ENCODE measurements around the gene ZBTB38.

ZBTB38 gene

DNA sequence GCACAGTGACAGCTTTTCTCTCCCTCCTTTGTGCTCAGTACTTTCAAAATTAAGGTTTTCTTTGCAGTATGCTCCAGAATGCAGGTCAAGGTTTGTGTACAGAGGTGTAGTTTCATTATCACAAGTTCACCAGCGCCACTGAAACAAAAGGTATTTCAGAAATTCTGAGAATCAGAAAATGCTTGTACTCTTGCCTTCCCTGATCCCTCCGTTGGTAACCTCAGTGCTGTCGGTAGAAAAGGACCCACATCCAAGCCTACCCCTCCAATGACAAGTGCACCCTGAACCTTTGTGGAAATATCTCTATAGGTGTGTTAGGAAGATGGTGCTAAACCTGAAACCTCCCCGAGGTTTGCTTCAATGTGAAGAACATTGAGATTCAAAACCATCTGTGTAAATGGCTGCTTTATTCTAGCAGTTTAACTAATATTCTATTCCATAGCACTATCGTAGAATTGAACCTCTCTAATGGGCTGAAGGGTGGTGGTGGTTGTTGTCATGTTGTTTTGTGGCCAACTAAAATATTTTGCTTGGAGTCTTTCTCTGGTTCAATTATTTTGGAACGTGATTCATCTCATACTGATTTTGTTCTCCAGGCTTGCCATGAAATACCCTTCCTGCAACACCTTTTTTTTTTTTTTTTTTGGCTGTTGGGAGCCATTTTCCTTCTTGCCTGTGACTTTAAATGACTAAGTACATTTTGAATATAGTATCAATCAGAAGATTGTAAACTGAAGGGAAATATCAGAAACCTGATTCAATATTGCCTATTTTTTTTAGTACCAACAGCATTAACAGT lies 20.7 kb downstream of the ZBTB38 start:
- DNase-seq = no peak

DNA sequence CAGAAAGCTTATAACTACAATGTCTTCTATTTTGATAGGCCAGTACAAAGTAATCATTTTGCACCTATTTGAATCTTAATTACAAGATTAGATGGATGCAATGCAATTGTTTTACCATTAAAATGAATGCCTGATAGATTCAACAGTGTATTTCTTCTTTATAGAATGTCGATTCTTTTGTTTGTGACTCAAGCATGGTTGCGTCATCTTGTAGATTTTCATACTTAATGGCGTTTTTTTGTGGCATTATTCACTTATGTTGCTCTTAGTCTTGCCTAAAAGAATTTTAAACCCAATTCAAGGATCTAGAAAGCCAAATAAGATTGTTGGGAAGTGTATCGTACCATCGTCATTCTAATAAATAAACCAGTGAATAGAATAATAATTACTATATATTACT lies 21.4 kb downstream of the ZBTB38 start:
- DNase-seq = no peak

DNA sequence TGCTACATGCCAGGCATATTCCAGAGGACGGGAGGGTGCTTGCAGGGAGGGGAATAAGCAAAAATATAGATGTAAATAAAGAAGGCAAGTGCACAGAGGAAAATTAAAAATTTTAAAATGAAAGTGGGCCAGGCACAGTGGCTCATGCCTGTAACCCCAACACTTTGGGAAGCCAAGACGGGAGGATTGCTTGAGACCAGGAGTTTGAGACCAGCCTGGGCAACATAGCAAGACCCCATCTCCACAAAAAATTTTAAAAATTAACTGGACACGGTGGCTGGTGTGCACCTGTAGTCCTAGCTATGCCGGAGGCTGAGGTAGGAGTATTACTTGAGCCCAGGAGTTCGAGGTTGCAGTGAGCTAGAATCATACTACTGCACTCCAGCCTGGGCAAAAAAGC lies 22.4 kb downstream of the ZBTB38 start:
- no peak for DNase-seq

DNA sequence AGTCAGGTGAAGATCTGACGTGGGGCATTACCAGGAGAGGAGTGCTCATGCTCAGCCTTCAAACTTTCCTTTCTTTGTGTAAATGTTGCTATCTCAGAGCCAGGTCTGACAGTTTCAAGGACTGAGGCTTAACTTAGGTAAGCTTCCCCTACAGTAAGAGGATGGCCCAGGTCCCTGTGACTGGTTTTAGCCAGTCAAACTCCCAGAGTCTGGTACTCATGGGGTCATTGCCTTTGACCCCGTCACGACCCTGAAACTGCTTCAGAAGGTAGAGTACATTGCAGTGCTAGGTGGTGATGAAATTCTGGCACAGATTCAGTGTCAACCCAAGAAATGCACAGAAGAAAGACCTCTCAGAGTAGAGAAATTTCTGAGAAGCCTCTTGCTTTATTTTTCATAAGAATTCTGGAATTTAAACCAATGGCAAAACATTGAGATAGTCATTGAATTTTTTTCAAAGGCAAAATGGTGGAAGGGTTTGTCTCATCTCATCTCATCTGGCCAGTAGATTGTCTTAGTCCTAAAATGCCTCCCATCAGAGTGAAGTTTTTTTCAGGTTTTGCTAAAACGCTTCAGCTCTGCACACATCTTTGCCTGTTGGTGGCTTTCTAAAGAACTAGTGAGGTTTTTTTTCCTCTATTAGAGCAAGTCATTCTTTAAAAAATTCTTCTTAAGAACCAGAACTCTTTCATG lies 23.1 kb downstream of the ZBTB38 start:
- no peak for DNase-seq

DNA sequence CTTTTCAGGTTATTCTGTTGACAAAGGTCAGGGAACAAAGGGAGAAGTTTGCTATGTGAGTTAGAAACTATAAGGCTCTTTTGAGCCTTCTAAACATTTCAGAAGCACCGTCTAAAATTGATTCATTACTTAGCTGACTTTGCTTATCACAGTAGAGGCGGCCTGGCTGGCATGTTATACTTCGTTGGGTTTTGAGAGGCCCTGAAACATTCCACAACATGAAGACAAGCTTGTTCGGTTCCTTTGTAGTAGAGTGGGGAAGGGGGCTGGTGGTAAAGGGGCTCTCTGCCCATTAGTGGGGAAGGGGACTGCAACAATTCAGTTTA lies 23.6 kb downstream of the ZBTB38 start:
- no peak for DNase-seq

DNA sequence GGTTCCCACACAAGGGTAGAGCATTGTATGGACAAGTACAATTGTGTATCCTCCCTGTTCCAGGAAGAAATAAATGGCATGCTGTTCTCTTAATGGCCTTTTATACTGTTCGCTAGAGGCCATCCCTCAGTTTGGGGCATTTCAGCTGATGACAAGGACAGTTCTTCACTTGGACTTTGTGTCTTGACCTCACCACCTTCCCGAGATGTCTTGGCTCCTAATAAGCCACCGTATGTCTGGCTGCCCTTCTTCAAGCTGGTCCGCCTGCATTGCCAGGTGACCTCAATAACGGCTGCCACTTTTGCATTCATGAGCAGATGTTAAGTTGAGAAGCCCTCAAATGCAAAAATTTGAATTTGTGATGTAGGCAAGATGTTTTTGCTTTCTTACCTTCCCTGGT lies 24.1 kb downstream of the ZBTB38 start:
- no peak for DNase-seq

DNA sequence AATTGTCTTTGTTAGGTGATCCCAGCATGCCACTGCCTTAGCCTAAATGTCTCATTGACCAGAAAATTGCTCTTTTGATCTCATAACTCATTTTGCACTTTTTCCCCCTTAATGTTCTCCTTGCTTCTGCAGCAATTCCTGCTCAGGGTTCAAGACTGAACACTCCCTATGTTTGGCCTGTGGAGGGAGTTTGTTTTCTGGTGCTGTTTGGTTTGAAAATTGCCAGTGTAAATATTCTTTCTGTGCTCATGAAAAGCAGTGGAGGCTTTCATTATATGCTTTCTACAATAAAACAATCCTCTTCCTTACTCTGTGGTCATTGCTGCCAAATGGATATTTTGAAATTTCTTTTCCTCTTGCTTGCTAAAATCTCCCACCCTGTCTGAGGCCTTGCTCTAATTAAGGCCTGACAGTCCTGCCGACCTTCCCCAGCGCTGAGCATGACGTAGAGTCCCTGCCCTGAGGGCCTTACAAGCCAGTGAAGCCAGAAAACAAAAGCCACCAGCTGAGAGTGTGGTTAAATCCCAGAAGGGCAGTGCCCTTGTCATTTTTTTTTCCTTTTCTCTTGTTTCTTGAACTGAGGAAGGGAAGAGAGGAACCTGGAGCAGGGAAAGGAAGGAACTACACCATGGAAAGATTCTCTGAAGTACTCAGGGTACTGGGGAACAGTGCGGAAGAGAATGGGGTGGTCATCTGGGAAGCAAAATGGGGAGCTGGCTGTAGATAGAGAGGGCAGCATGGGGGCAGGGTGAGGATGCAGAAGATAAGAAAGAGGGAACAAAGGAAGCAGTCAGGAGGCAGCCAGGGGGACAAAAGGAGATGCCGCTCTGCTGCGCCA lies 24.8 kb downstream of the ZBTB38 start:
- DNase-seq = no peak

DNA sequence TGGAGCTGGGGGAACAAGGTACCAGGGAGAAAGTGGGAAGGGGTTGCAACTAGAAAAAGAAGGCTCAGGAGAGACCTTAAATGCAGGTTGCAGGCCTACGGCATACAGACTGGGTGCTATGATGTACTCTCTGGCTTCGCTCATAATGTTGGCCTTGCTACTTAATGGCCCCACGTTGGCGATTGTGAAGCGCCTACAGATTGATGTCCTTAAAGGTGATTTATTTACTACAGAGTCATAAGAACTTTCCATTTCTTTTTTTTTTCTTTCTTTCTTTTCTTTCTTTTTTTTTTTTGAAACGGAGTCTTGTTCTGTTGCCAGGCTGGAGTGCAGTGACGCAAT lies 25.4 kb downstream of the ZBTB38 start:
- no peak for DNase-seq

DNA sequence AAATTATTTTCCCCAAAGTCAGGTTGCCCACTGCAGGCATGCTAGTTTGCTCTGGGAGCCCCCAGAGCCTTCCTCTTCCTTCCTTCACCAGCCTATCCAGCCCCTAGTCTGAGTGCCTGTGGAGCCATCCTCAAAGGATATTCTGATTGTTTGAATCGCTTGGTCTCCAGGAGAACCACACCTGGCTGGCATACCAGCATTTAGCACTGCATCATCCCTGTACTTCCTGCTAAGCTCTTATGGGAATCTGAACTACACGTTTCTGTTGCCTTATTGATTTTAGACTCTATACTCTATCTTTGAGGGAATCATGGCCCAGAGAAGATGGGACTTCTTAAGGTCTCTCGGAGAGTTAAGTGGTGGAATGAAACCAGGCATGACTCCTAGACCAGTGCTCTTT lies 26.3 kb downstream of the ZBTB38 start:
- no peak for DNase-seq

DNA sequence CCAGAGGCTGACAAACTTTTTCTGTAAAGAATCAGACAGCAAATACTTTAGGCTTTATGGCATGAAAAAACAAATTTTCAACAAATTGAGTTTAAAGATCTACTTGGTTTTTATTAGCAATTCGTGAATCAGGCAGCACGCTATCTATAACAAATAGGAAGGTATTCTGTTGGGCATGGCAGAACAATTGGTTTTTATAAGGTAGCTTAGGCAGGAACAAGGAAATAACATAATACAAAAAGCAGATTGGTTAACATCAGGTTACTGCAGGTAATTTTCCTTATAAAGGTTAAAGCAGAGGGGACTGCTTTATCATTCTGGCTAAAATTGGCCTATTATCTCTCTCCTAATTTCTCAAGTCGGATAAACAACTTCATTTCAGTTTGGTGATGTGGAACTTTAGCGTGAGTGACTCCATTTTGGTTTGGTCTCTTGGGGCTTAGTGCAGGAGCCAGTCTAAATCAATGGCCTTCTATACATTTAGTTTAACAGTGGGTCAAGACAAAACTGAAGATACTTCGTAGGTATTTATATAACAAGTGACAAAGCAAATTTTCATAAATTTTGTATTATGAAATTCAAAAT lies 26.8 kb downstream of the ZBTB38 start:
- DNase-seq = no peak

DNA sequence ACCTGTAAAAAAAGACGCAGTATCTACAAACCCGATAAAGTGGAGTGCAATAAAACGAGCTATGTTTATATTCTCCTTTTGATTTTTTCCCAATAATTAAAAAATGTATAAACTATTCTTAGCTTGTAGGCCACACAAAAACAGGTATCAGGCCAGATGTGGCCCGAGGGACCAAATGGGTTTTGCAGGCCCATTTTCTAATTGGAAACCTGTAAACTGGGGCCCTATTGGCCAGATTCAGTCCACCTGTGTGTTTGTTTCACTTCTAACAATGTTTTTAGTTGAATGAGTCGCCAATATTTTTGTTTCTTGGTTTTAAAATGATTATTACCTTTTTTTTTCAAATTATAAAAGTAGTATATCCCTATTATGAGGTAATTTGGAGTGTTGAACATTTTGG lies 29.7 kb downstream of the ZBTB38 start:
- DNase-seq = no peak

DNA sequence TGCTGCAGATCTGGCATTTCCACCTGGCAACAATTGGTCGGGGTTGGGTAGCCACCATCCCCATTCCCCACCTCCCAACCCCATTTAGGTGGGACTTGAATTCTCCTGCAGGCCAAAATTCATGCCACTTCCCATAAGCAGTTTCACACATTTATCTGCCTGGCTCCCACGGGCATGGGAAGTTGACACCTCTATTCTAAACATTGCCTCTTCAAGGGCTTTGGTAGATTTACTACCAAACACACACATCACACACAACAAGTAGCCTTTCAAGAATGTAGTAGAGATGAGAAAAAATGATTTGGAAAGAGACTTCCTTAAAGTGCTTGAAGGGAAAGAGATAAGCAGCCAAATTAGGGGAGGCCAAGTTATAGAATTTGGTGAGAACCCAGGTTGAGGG lies 30.9 kb downstream of the ZBTB38 start:
- DNase-seq = no peak

DNA sequence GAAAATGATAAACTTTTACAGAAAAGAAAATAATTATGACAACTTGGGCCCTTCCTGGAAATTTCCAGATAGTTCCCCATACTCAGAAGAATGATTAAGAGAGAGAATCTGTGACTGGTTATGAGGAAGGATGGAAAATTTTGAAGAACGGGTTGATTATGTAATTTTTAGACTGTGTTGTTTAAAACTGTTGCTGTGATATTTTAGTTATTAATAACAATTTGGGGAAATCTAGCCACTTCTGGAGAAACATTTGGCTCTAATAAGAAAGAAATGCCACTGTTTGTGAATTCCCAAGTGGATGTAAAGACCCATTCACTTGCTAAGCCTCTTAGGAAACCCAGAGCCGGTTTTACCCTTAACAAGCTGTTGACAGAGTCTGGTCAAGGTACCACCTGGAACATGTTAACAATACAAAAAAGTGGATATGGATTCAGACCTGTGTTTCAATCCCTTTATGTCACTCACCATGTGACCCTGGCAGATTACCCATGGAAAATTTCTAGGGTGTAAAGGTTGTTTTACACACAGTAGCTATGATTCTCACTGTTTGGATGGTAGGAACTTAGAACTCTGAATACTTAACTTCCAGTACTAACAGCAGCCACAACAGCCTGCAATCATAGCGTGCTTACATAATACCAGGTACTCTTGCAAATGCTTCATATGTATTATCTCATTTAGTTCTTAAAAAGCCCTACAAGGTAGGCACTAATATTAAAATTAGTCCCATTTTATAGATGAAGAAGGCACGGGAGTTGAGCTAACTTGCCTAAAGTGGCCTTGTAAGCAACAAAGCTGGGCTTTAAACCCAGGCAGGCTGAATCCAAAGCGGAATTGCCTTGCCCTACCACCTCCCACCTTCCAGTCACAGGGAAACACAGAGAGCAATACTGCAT lies 32.0 kb downstream of the ZBTB38 start:
- no peak for DNase-seq

DNA sequence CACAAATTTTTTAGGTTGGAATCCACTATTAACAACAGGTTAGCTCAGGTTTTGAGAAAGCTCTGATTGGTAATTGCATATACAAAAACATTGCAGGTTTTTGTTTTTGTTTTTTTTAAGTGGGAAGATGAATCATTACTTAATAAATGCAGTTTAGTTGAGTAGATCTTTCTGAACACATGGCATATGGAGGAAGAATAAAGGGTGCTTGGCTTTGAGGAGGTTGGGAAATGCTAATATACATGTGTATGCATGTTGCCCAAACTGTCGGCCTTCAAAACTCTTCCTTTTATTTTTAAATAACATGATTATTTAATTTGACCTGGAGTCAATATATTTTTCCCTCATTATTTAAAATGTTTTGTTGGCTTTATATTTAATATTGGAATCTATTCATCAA lies 32.8 kb downstream of the ZBTB38 start:
- no peak for DNase-seq

DNA sequence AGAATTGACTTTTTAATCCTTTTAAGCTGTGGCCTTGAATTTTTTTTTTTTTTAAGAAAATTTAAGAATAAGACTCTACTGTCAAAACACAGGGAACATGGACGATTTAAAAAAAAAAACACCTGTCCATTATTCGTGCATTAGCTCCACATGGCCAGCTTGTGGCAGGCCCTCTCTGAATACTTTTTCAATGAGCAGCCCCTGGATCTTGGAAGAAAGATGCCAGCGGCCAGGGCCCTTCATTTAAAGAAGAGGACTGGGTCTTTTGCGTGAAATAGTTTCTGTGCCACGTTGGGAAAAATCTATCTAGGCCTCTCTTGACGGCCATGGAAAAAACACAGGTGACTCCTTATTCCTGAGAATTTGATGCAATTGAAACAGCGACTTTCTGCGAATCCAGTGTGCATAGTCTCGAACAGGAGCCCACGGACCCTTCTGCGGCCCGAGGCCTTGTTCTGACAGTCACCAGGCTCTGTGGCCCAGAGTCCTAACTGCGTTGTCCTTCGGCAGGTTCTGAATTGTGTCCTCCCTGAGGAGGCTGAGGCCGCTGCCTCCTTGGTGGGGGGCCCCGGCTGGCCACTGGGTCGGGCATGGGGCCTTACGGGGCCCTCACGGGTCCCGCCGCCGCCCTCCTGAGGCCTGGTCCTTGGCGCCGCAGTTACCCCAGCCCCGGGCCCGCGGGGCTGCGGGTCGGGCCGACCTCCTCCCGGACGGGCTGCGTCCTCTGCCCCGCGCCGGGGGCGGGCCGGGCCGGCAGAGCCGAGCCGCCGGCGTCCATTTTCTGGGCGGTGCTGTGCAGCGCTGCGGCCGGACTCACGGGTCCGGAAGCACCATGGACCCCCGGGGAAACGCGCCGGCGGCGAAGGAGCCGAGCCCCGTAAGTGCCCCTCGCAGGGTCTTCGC lies 33.5 kb downstream of the ZBTB38 start:
- peak; percentile 60 for DNase-seq

DNA sequence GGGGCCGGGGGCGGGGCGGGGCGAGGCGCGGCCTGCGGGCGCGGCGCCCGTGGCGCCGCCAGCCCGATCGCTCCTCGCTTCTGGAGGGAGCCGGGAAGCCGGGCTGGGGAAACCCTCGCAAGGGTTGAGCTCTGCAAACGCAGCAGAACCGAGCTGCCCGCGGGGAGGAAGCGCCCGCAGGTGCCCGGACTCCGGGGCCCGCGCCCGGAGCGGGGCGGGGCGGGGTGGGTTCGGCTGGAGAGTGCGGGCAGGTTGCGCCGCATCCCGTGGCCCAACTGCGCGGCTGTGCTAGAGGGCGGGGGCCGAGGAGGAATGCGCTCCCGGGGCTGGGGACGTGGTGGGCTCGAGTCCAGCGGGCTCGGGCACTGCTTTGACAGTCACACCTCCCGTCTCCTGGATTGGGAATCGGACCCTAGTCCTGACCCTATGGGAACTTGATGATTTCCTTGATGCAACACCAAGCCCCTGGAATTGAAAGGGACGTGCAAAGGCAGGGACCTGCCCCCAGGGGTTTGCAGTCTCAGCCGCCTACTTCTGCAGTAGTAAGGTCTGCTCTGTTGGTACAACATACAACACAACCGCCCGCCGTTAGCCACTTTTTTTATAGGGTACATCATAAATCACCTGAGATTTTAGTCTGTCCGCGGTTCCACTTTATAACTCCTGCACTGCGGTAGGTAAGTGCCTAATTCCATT lies 34.3 kb downstream of the ZBTB38 start:
- DNase-seq = peak; percentile 53

DNA sequence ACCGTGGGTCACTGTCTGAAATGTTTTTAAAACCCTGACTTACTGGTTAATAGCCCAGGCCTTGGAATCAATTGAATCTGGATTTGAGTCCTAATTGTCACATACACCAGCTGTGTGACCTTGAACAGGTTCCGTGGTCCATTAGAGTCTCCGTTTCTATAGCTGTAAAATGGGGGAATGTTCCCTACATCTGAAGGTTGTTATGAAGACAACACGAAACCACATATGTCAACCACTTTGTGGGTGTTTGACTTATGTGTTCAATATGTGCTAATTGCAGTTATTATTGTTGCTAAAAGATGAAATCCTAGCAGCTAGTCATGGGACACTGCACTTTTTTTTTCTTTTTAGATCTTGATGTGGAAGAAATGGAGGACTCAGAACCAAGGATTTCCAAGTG lies 35.3 kb downstream of the ZBTB38 start:
- DNase-seq = peak; percentile 49

DNA sequence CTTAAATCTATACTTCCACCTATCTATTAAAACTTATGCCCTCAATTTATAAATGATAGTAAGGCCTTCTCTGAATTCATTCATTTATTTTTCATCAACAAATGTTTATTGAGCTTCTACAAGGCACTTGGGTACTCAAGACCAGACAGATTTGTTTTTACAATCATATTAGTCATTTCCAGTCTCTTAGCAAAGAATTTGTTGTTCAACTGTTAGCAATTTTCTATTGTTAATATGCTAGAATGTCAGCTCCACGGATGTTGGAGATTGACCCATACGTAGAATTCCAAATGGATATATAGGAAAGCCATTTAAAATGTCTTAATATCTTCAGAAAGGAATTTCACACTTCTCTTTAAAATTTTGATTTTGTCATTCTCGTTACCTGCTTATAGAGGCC lies 36.7 kb downstream of the ZBTB38 start:
- no peak for DNase-seq

DNA sequence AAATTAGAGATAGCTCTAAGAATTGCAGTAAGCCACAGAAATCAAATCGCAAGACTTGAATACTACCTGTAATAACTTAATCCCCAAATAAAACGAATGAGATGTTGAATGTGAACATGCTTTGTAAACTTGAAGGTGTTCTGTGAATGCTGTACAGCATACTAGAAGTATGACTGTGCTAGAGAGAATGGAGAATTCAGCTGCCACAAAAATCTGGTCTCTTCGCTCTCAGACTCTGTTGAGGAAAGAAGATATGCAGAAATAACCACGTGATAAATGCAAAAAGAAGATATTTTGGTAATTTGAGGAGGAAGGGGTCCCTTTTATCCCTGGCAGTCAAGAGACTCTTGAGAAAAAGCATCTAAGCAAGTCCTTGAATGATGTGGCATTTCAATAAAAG lies 37.3 kb downstream of the ZBTB38 start:
- DNase-seq = no peak

DNA sequence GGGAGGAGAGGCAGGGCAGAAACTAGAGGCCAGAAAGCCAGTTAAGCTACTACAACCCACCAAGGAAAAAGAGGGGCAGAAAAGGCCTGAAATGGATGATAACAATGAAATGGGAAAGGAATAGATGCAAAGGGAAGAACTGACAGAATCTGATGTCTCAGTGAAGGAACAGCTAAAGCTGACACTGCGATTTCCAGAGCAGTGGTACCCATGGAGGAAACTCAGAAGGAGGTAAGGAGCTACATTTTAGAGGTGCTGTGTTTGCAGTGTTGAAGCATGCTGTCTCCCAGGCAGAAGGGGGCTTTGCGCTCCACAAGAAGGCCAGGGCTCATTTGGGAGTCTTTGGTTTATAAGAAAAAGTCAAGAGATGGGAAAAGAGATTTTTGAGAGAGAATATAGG lies 38.0 kb downstream of the ZBTB38 start:
- DNase-seq = no peak

DNA sequence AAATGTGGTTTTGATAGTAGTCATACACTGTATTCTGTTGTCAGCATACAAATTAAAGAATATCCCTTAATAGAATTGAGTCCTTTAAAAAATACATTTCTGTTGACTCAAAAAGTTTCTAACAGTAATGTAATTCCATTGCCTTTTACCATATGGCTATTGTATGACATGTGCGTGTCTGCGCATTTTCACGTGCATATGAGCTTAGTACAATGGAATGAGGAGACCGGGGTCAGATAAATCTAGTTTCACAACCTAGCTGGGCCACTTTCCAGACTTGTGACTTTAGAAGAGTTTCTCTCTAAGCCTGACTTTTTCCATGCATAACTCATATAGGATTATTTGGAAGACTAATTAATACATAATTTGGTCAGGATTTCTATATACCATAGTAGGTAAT lies 38.7 kb downstream of the ZBTB38 start:
- DNase-seq = no peak
